Peyer's patch (tissue), 4 donors: Measurements from ENCODE around the gene LZTFL1. TPM values are rescaled to one million over a fixed set of nuclear protein-coding genes. Genes with fewer than 3 reads are reported as not detected.
"Not testable (repeated sequence)": the region's sequence is repeated elsewhere in the genome, so short reads cannot be mapped to it uniquely, and the experiment has no call there.

Source experiments
- DNase-seq, 3 donors: peaks; one replicate each; pipeline ENCODE4 v3.0.0-alpha.2; 2017 to 2019
- H3K27ac ChIP-seq, 4 donors: fragments of 200-600 bp; sonication (generic); one replicate each; pipeline ENCODE4 v1.5.1; 2016 to 2019
- H3K27me3 ChIP-seq, 2 donors: fragments of 200-600 bp; sonication (generic); one replicate each; pipeline ENCODE4 v1.5.1; 2019
- H3K36me3 ChIP-seq, 3 donors: fragments of 200-600 bp; sonication (generic); one replicate each; pipeline ENCODE4 v1.5.1; 2016 to 2019
- H3K4me1 ChIP-seq, 4 donors: fragments of 200-600 bp; sonication (generic); one replicate each; pipeline ENCODE4 v1.5.1; 2016 to 2019
- H3K4me3 ChIP-seq, 4 donors: fragments of 200-600 bp; sonication (generic); 1 replicate in 3 of 4; 2 replicates in 1 of 4; pipeline ENCODE4 v1.5.1; 2016 to 2019; ENCODE audit warnings: mild to moderate bottlenecking in 1 of 4
- H3K9me3 ChIP-seq, 4 donors: fragments of 200-600 bp; sonication (generic); one replicate each; pipeline ENCODE4 v1.5.1; 2016 to 2019; ENCODE audit warnings: mild to moderate bottlenecking in 1 of 4
- CTCF ChIP-seq, 6 experiments: fragments of 450-650 bp in 4 of 6; fragments of 200-600 bp in 2 of 6; sonication (generic) in 1 of 6; IDR thresholded peaks; one replicate each; pipeline ENCODE4 v1.5.1; 2017 to 2019; ENCODE audit warnings: antibody characterized with exemption in 6 of 6, mild to moderate bottlenecking in 3 of 6, moderate library complexity in 1 of 6
- POLR2A ChIP-seq, 2 donors: fragments of 450-650 bp; IDR thresholded peaks; one replicate each; pipeline ENCODE4 v1.5.1; 2017; ENCODE audit warnings: antibody characterized with exemption in 2 of 2, mild to moderate bottlenecking in 2 of 2, moderate library complexity in 2 of 2
- total RNA-seq, 4 donors: library from RNA; depleted of rRNA; stranded (reverse); fragments of >200 nt; gene quantifications; one replicate each; pipeline ENCODE4 v1.1.0, GENCODE V29; 2016

LZTFL1 gene
- total RNA-seq, 4 donors from 2014 or later, result 4.9 to 30.5 (median 9.9) TPM

- Histone ChIP-seq H3K36me3 (no peaks in the 10 kb centered on the region), H3K4me1 (peaks cover 0 to 6% (median 2%) of the 10 kb centered on the region in 4 donors), H3K27ac (peak overlapping the region in 1 of 4 donors; percentile 67), H3K4me3 (no peak overlapping the region), H3K27me3 (no peaks in the 10 kb centered on the region), H3K9me3 (no peaks in the 10 kb centered on the region)
- DNase-seq, result no peak
- no peak for TF ChIP-seq CTCF (IDR thresholded peaks at IDR 0.05)
Measured at GRCh38 chr3:45861043-45861719, 19.3 kb upstream of the LZTFL1 start.

GRCh38 chr3:45860481-45860880 is 18.6 kb upstream of the LZTFL1 start:
- Histone ChIP-seq H3K4me1 (peaks cover 0 to 6% (median 2%) of the 10 kb centered on the region in 4 donors), H3K36me3 (no peaks in the 10 kb centered on the region), H3K27me3 (no peaks in the 10 kb centered on the region), H3K27ac (peak overlapping the region in 1 of 4 donors; percentile 67), H3K9me3 (no peaks in the 10 kb centered on the region), H3K4me3 (no peak overlapping the region)
- TF ChIP-seq POLR2A (IDR thresholded peaks at IDR 0.05) (no peak), CTCF (IDR thresholded peaks at IDR 0.05) (no peak)
- no peak for DNase-seq

- no peaks in the 10 kb centered on the region for H3K9me3 ChIP-seq
- peak overlapping the region in 1 of 4 donors; percentile 67 for H3K27ac ChIP-seq
- H3K4me1 ChIP-seq, result peaks cover 0 to 3% (median 0%) of the 10 kb centered on the region in 4 donors
- TF ChIP-seq POLR2A (IDR thresholded peaks at IDR 0.05) (no peak), CTCF (IDR thresholded peaks at IDR 0.05) (no peak)
- DNase-seq, result peak in 1 of 3 donors; percentile 34
- no peaks in the 10 kb centered on the region for H3K27me3 ChIP-seq
- H3K36me3 ChIP-seq, result no peaks in the 10 kb centered on the region
- no peak overlapping the region for H3K4me3 ChIP-seq
Measured at GRCh38 chr3:45858809-45859543, 17.1 kb upstream of the LZTFL1 start.

- not testable (repeated sequence) for DNase-seq
Measured at GRCh38 chr3:45857024-45857423, 15.1 kb upstream of the LZTFL1 start.

GRCh38 chr3:45856323-45856722 is 14.4 kb upstream of the LZTFL1 start:
- H3K36me3 ChIP-seq, H3K27me3 ChIP-seq, H3K4me1 ChIP-seq, H3K4me3 ChIP-seq, H3K9me3 ChIP-seq, DNase-seq: not testable (repeated sequence)
- peak overlapping the region in 1 of 4 donors; percentile 3 for H3K27ac ChIP-seq

More at GRCh38 chr3:45857024-45857423, 15.1 kb upstream of the LZTFL1 start:
- not testable (repeated sequence) for H3K27me3 ChIP-seq, H3K9me3 ChIP-seq, H3K4me3 ChIP-seq, H3K4me1 ChIP-seq, H3K36me3 ChIP-seq
- H3K27ac ChIP-seq, result peak overlapping the region in 1 of 4 donors; percentile 3

- no peak overlapping the region for H3K4me3 ChIP-seq
- TF ChIP-seq POLR2A (IDR thresholded peaks at IDR 0.05) (no peak), CTCF (IDR thresholded peaks at IDR 0.05) (no peak)
- peaks cover 0 to 3% (median 0%) of the 10 kb centered on the region in 4 donors for H3K4me1 ChIP-seq
- no peak for DNase-seq
- H3K9me3 ChIP-seq, result no peaks in the 10 kb centered on the region
- no peaks in the 10 kb centered on the region for H3K36me3 ChIP-seq
- H3K27me3 ChIP-seq, result no peaks in the 10 kb centered on the region
- peak overlapping the region in 1 of 4 donors; percentile 22 for H3K27ac ChIP-seq
Measured at GRCh38 chr3:45852828-45853227, 10.9 kb upstream of the LZTFL1 start.
